WTC11 (cell line): ENCODE results near the gene ZNF300. TPM values are rescaled to one million over a fixed set of nuclear protein-coding genes. Genes with fewer than 3 reads are reported as not detected.

Source experiments
- ATAC-seq: fragments of 200-7000 bp; cut with Tn5 transposase; 2 replicates; pipeline ENCODE4 v1.10.0; 2021; ENCODE audit warnings: mild to moderate bottlenecking, moderate library complexity
- CTCF ChIA-PET: fragments of 300-600 bp; sonication (Branson Sonifier 250); formaldehyde crosslinking; loops from one replicate; lab custom pipeline; 2021; ENCODE audit warnings: antibody characterized with exemption; lab: Charles Lee
- POLR2A ChIA-PET: fragments of 350-600 bp; sonication (Branson Sonifier 250); formaldehyde crosslinking; loops from one replicate; lab custom pipeline; 2021; ENCODE audit warnings: antibody characterized with exemption; lab: Charles Lee
- DNase-seq: peaks from one replicate; pipeline ENCODE4 v3.0.0; 2021; ENCODE audit warnings: low spot score
- H3K27ac Mint-ChIP-seq: 2 replicates; pipeline ENCODE4 v1.8.0; 2021; ENCODE audit warnings: mixed read lengths
- H3K27me3 Mint-ChIP-seq: 2 replicates; pipeline ENCODE4 v1.8.0; 2021; ENCODE audit warnings: low read depth, mild to moderate bottlenecking, moderate library complexity, mixed read lengths
- H3K36me3 Mint-ChIP-seq: 2 replicates; pipeline ENCODE4 v1.8.0; 2021; ENCODE audit warnings: mixed read lengths
- H3K4me1 Mint-ChIP-seq: 2 replicates; pipeline ENCODE4 v1.8.0; 2022; ENCODE audit warnings: mixed read lengths
- H3K4me3 Mint-ChIP-seq: 2 replicates; pipeline ENCODE4 v1.8.0; 2021; ENCODE audit warnings: mild to moderate bottlenecking, moderate library complexity, mixed read lengths
- H3K9me3 Mint-ChIP-seq: 2 replicates; pipeline ENCODE4 v1.8.0; 2021; ENCODE audit warnings: mixed read lengths
- ETV6 ChIP-seq: sonication (generic); formaldehyde crosslinking; IDR thresholded peaks from 2 replicates; pipeline ENCODE4 v1.8.1; 2022; ENCODE audit warnings: mild to moderate bottlenecking, missing genetic modification reagents
- FOXJ3 ChIP-seq: sonication (generic); formaldehyde crosslinking; IDR thresholded peaks from 2 replicates; pipeline ENCODE4 v1.9.0; 2021; ENCODE audit warnings: missing genetic modification reagents, mild to moderate bottlenecking, borderline replicate concordance
- GTF2I ChIP-seq: fragments of 250-450 bp; sonication (Bioruptor Pico); conservative IDR thresholded peaks from 2 replicates; pipeline ENCODE4 v1.4.0; 2021; ENCODE audit warnings: mild to moderate bottlenecking
- JUN ChIP-seq: sonication (generic); formaldehyde crosslinking; IDR thresholded peaks from 2 replicates; pipeline ENCODE4 v1.8.0; 2023; ENCODE audit warnings: mild to moderate bottlenecking, missing genetic modification reagents
- MXD4 ChIP-seq: fragments of 250-450 bp; sonication (Bioruptor Pico); IDR thresholded peaks from 2 replicates; pipeline ENCODE4 v1.8.0; 2021; ENCODE audit warnings: mild to moderate bottlenecking, moderate library complexity, borderline replicate concordance
- TEAD1 ChIP-seq: sonication (generic); formaldehyde crosslinking; IDR thresholded peaks from 2 replicates; pipeline ENCODE4 v1.8.0; 2022; ENCODE audit warnings: mild to moderate bottlenecking, missing genetic modification reagents
- total RNA-seq: library from RNA; stranded (reverse); gene quantifications from 3 replicates; pipeline ENCODE4 v1.2.3, GENCODE V29; 2021
- TF ChIP-seq, protein P1 (sequence below): sonication (generic); formaldehyde crosslinking; IDR thresholded peaks from 2 replicates; pipeline ENCODE4 v1.8.0; 2022; ENCODE audit warnings: mild to moderate bottlenecking, missing genetic modification reagents
- TF ChIP-seq, protein P2 (sequence below): sonication (generic); formaldehyde crosslinking; IDR thresholded peaks from 2 replicates; pipeline ENCODE4 v1.8.1; 2023; ENCODE audit warnings: mild to moderate bottlenecking, missing genetic modification reagents, borderline replicate concordance
- TF ChIP-seq, protein P3 (sequence below): fragments of 250-450 bp; sonication (Bioruptor Pico); IDR thresholded peaks from 2 replicates; pipeline ENCODE4 v2.1.2; 2022; ENCODE audit warnings: mild to moderate bottlenecking, moderate library complexity
- TF ChIP-seq, protein P4 (sequence below): sonication (generic); formaldehyde crosslinking; IDR thresholded peaks from 2 replicates; pipeline ENCODE4 v1.8.0; 2022; ENCODE audit warnings: mild to moderate bottlenecking, missing genetic modification reagents
- TF ChIP-seq, protein P5 (sequence below): sonication (generic); formaldehyde crosslinking; IDR thresholded peaks from 2 replicates; pipeline ENCODE4 v1.8.1; 2022; ENCODE audit warnings: mild to moderate bottlenecking, moderate library complexity, missing genetic modification reagents
- TF ChIP-seq, protein P6 (sequence below): sonication (generic); formaldehyde crosslinking; IDR thresholded peaks from 2 replicates; pipeline ENCODE4 v1.8.1; 2023; ENCODE audit warnings: mild to moderate bottlenecking, missing genetic modification reagents, moderate library complexity

ZNF300 gene
- total RNA-seq, 1 experiment from 2014 or later, result 17.9 TPM

DNA sequence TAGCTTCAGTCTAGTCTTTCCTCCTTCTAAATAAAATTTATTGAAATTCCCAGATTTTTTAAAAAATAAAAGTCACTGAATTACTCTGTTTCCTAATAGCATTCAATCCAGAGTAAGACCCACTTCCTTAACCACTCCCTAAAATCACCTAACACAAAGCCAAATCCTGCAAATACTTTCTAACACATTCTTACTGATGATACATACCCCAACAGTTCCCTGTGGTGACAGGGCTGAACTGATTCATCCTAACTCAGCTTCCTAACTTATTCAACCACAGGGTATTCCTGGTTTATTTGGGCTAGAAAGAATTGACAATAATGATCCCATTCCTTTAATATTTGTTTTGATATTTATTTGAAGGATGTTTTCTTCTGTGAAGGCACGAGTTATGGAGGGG is 40.7 kb upstream of the ZNF300 start:
- POLR2A ChIA-PET, result no interaction called here
- no peak for DNase-seq
- no peak overlapping the region for H3K4me3 Mint-ChIP-seq
- TF ChIP-seq, protein P1, sequence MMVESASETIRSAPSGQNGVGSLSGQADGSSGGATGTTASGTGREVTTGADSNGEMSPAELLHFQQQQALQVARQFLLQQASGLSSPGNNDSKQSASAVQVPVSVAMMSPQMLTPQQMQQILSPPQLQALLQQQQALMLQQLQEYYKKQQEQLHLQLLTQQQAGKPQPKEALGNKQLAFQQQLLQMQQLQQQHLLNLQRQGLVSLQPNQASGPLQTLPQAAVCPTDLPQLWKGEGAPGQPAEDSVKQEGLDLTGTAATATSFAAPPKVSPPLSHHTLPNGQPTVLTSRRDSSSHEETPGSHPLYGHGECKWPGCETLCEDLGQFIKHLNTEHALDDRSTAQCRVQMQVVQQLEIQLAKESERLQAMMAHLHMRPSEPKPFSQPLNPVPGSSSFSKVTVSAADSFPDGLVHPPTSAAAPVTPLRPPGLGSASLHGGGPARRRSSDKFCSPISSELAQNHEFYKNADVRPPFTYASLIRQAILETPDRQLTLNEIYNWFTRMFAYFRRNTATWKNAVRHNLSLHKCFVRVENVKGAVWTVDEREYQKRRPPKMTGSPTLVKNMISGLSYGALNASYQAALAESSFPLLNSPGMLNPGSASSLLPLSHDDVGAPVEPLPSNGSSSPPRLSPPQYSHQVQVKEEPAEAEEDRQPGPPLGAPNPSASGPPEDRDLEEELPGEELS (CRISPR knock-in tag), result no peak
- TF ChIP-seq, protein P2, sequence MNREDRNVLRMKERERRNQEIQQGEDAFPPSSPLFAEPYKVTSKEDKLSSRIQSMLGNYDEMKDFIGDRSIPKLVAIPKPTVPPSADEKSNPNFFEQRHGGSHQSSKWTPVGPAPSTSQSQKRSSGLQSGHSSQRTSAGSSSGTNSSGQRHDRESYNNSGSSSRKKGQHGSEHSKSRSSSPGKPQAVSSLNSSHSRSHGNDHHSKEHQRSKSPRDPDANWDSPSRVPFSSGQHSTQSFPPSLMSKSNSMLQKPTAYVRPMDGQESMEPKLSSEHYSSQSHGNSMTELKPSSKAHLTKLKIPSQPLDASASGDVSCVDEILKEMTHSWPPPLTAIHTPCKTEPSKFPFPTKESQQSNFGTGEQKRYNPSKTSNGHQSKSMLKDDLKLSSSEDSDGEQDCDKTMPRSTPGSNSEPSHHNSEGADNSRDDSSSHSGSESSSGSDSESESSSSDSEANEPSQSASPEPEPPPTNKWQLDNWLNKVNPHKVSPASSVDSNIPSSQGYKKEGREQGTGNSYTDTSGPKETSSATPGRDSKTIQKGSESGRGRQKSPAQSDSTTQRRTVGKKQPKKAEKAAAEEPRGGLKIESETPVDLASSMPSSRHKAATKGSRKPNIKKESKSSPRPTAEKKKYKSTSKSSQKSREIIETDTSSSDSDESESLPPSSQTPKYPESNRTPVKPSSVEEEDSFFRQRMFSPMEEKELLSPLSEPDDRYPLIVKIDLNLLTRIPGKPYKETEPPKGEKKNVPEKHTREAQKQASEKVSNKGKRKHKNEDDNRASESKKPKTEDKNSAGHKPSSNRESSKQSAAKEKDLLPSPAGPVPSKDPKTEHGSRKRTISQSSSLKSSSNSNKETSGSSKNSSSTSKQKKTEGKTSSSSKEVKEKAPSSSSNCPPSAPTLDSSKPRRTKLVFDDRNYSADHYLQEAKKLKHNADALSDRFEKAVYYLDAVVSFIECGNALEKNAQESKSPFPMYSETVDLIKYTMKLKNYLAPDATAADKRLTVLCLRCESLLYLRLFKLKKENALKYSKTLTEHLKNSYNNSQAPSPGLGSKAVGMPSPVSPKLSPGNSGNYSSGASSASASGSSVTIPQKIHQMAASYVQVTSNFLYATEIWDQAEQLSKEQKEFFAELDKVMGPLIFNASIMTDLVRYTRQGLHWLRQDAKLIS, result no peak
- TF ChIP-seq JUN (no peak), GTF2I (no peak), ETV6 (CRISPR knock-in tag) (no peak)
- TF ChIP-seq, protein P3, sequence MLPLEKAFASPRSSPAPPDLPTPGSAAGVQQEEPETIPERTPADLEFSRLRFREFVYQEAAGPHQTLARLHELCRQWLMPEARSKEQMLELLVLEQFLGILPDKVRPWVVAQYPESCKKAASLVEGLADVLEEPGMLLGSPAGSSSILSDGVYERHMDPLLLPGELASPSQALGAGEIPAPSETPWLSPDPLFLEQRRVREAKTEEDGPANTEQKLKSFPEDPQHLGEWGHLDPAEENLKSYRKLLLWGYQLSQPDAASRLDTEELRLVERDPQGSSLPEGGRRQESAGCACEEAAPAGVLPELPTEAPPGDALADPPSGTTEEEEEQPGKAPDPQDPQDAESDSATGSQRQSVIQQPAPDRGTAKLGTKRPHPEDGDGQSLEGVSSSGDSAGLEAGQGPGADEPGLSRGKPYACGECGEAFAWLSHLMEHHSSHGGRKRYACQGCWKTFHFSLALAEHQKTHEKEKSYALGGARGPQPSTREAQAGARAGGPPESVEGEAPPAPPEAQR (CRISPR knock-in tag), result no peak
- TF ChIP-seq, protein P4, sequence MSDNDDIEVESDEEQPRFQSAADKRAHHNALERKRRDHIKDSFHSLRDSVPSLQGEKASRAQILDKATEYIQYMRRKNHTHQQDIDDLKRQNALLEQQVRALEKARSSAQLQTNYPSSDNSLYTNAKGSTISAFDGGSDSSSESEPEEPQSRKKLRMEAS (CRISPR knock-in tag), result no peak
- TF ChIP-seq, all 79 proteins: peak for 0
- peaks cover 38% of the 10 kb centered on the region for H3K36me3 Mint-ChIP-seq
- peaks cover 14% of the 10 kb centered on the region for H3K27me3 Mint-ChIP-seq
- no peak for ATAC-seq
- CTCF ChIA-PET, result no interaction called here
- peaks cover 91% of the 10 kb centered on the region for H3K9me3 Mint-ChIP-seq
- H3K4me1 Mint-ChIP-seq, result no peaks in the 10 kb centered on the region
- H3K27ac Mint-ChIP-seq, result no peak overlapping the region

DNA sequence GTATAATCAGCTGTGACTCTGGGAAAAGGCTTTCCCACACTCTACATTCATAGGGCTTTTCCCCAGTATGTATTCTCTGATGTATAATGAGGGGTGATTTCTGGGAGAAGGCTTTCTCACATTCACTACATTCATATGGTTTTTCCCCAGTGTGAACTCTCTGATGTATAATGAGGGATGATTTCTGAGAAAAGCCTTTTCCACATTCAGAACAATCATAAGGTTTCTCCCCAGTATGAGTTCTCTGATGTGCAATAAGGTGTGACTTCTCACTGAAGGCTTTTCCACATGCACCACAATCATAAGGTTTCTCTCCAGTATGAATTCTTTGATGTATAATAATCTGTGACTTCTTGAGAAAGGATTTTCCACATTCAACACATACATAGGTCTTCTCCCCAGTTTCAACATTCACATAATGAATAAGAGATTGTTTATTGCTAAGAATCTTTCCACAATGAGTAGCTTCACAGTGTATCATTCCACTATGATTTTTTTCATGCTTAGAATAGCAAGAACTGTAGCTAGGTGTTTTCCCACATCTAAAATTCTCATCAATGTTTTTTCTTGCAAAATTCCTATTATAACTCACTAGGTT is 26.7 kb upstream of the ZNF300 start:
- no peak overlapping the region for H3K27ac Mint-ChIP-seq
- H3K4me1 Mint-ChIP-seq, result no peaks in the 10 kb centered on the region
- no peak for DNase-seq
- ATAC-seq, result no peak
- ChIA-PET POLR2A (no interaction called here), CTCF (no interaction called here)
- H3K4me3 Mint-ChIP-seq, result no peak overlapping the region
- H3K27me3 Mint-ChIP-seq, result peaks cover 17% of the 10 kb centered on the region
- TF ChIP-seq TEAD1 (no peak), FOXJ3 (CRISPR knock-in tag) (no peak), MXD4 (no peak)
- TF ChIP-seq, protein P2, result no peak
- TF ChIP-seq, protein P5, sequence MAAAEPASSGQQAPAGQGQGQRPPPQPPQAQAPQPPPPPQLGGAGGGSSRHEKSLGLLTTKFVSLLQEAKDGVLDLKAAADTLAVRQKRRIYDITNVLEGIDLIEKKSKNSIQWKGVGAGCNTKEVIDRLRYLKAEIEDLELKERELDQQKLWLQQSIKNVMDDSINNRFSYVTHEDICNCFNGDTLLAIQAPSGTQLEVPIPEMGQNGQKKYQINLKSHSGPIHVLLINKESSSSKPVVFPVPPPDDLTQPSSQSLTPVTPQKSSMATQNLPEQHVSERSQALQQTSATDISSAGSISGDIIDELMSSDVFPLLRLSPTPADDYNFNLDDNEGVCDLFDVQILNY (CRISPR knock-in tag), result no peak
- TF ChIP-seq, protein P6, sequence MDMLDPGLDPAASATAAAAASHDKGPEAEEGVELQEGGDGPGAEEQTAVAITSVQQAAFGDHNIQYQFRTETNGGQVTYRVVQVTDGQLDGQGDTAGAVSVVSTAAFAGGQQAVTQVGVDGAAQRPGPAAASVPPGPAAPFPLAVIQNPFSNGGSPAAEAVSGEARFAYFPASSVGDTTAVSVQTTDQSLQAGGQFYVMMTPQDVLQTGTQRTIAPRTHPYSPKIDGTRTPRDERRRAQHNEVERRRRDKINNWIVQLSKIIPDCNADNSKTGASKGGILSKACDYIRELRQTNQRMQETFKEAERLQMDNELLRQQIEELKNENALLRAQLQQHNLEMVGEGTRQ, result no peak
- peaks cover 91% of the 10 kb centered on the region for H3K9me3 Mint-ChIP-seq
- peaks cover 71% of the 10 kb centered on the region for H3K36me3 Mint-ChIP-seq
